Liver (tissue), 3 donors: ENCODE measurements around the gene ULK1.

Source experiments
- ATF3 ChIP-seq: IDR thresholded peaks from 2 replicates; pipeline ENCODE4 v1.6.1; 2016; ENCODE audit warnings: antibody characterized with exemption
- CTCF ChIP-seq: fragments of 150-350 bp; IDR thresholded peaks from 2 replicates; pipeline ENCODE4 v1.5.1; 2017; ENCODE audit warnings: improper control_type of control experiment, low read depth, low read length; ENCODE audit not compliant: missing input control
- FOXA1 ChIP-seq: IDR thresholded peaks from 2 replicates; pipeline ENCODE4 v1.6.1; 2016; ENCODE audit warnings: antibody characterized with exemption
- GABPA ChIP-seq, 2 donors: IDR thresholded peaks in 1 of 2; conservative IDR thresholded peaks in 1 of 2; 2 replicates each; pipeline ENCODE4 v1.6.1; 2016; ENCODE audit warnings: antibody characterized with exemption in 2 of 2, mild to moderate bottlenecking in 1 of 2, moderate library complexity in 1 of 2
- HNF4A ChIP-seq, 2 donors: conservative IDR thresholded peaks; 2 replicates each; pipeline ENCODE4 v1.6.1; 2016; ENCODE audit warnings: antibody characterized with exemption in 2 of 2, mild to moderate bottlenecking in 2 of 2
- HNF4G ChIP-seq: IDR thresholded peaks from 2 replicates; pipeline ENCODE4 v1.6.1; 2016; ENCODE audit warnings: antibody characterized with exemption
- MAX ChIP-seq: IDR thresholded peaks from 2 replicates; pipeline ENCODE4 v1.6.1; 2016; ENCODE audit warnings: antibody characterized with exemption
- RAD21 ChIP-seq, 2 donors: IDR thresholded peaks; 2 replicates each; pipeline ENCODE4 v1.6.1; 2016; ENCODE audit warnings: antibody characterized with exemption in 2 of 2, mild to moderate bottlenecking in 2 of 2
- YY1 ChIP-seq: IDR thresholded peaks from 2 replicates; pipeline ENCODE4 v1.6.1; 2016; ENCODE audit warnings: antibody characterized with exemption, mild to moderate bottlenecking
- ZBTB33 ChIP-seq: IDR thresholded peaks from 2 replicates; pipeline ENCODE4 v1.6.1; 2016; ENCODE audit warnings: antibody characterized with exemption
- donor health status: healthy.
- donor health status: healthy.

GRCh38 chr12:131862084-131862441, 32.4 kb upstream of the ULK1 start:
- TF ChIP-seq YY1, result no peak
- no peak for TF ChIP-seq GABPA (IDR thresholded peaks at IDR 0.05 in 1 of 2, conservative IDR thresholded peaks at IDR 0.05 in 1 of 2)
- no peak for TF ChIP-seq CTCF
- peak; percentile 88 for TF ChIP-seq HNF4G
- TF ChIP-seq MAX, result no peak
- no peak for TF ChIP-seq ATF3
- no peak for TF ChIP-seq FOXA1
- TF ChIP-seq HNF4A (conservative IDR thresholded peaks at IDR 0.05), result peak; percentile 93 to 96
- TF ChIP-seq ZBTB33, result no peak
- peak in 1 of 2 donors; percentile 32 for TF ChIP-seq RAD21 (IDR thresholded peaks at IDR 0.05)
